T47D (cell line): ENCODE measurements around the gene GRM4.

ENCODE experiments used
- DNase-seq, 2 experiments: peaks; one replicate each; pipeline versions ENCODE4 v3.0.0 to v3.0.0-alpha.2; 2011 to 2012; ENCODE audit warnings: low read depth in 1 of 2, low spot score in 1 of 2
- JUND ChIP-seq: IDR thresholded peaks from 2 replicates; pipeline ENCODE4 v1.6.1; 2012; ENCODE audit warnings: low read depth
- in situ Hi-C: cut with HindIII; loops from 2 replicates; pipeline ENCODE4 v1.10.0; 2016; ENCODE audit warnings: low sequenced_read_pairs, low pct_unique_long_range_greater_than_20kb

GRM4 gene

DNA sequence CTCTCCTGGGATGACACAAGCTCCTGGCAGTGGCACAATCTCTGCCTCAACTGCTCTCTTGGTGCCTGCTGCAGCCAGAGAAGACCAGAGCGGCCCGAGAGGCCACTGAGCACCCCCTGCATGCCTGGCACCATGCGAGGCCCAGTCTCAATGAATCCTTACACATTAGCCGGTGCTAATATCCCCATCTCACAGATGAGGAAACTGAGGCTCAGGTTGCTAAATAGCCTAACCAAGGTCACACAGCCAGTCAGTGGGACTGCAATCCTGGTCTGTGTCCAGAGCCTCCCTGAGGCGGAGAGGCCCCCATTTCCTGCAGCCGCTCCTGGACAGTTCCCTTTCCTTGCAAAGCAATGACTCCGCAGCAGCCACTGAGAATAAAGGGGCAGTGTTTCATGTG, 81.2 kb downstream of the GRM4 start:
- no peak for TF ChIP-seq JUND
- DNase-seq = no peak
- in situ Hi-C loops = no loop called here

DNA sequence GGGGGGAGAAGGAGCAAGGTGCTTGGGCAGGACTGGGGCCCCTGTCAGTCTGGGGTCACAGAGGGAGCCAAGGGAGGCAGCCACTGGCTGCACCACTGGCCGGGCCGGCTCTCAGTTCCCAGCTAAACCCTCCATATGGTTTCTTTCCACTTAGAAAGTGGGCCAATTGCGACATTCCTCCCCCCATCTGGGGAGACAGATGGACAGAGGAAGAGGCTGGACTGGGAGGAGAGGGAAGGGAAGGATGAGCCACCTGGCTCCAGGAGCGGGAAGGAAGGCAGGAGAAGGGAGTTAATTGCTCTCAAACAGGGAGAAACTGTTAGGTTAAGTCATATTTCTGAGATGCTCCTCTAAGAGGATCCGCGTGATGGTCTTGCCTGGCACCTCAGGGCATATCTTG, 82.2 kb downstream of the GRM4 start:
- in situ Hi-C loops = no loop called here
- no peak for TF ChIP-seq JUND
- DNase-seq = no peak

DNA sequence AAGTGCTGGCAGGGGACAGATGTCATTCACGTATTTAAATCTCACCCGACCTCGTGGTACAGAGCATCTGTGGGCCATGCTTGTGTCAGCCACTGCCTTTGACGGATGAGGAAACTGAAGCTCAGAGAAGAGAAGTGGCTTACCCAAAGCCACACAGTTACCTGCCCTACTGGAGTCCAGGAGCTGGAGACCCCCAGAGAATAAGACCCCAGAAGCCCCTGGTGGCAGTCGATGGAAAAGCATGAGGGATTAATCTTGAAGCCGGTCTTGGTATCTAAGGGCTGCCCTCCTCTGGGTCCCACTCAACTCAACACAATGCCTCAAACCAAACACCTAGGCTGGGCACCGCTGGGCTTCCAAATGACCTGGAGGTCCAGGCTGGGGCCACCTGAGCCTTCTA, 83.1 kb downstream of the GRM4 start:
- TF ChIP-seq JUND = no peak
- in situ Hi-C loops = no loop called here
- no peak for DNase-seq

- in situ Hi-C loops = no loop called here
- TF ChIP-seq JUND = no peak
- DNase-seq = no peak
Observed at GRCh38 chr6:34062156-34062555, 83.7 kb downstream of the GRM4 start.

GRCh38 chr6:34061348-34061747, 84.5 kb downstream of the GRM4 start:
- in situ Hi-C loops = no loop called here
- TF ChIP-seq JUND = no peak
- DNase-seq = no peak

GRCh38 chr6:34059914-34060313, 86.0 kb downstream of the GRM4 start:
- in situ Hi-C loops = no loop called here
- no peak for TF ChIP-seq JUND
- DNase-seq = no peak

- DNase-seq = no peak
- in situ Hi-C loops = no loop called here
- TF ChIP-seq JUND = no peak
Observed at GRCh38 chr6:34059136-34059731, 86.7 kb downstream of the GRM4 start.

- no peak for TF ChIP-seq JUND
- DNase-seq = no peak
- in situ Hi-C loops = no loop called here
Observed at GRCh38 chr6:34057790-34058189, 88.1 kb downstream of the GRM4 start.

DNA sequence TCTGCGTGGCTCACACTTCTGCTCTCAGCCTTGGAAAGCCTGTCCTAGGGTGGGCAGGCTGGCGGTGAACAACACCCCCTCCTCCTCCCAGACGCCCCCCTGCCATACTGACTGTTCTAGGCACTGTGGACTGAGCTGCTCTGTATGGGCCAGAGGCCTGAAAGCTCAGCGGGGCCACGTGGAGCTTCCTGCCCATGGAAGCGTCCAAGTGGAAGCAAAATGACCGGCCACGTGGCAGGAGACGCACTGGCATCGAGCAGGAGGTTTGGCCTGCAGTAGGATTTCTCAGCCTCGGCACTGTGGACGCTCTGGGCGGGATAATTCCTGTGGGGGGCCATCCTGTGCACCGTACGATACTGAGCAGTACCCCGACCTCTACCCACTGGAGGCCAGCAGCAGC, 88.7 kb downstream of the GRM4 start:
- DNase-seq = no peak
- in situ Hi-C loops = no loop called here
- TF ChIP-seq JUND = no peak

GRCh38 chr6:34056305-34057108, 89.4 kb downstream of the GRM4 start:
- DNase-seq = peak; percentile 51 to 97
- no peak for TF ChIP-seq JUND
- in situ Hi-C loops = no loop called here

- no peak for TF ChIP-seq JUND
- in situ Hi-C loops = no loop called here
- peak in 1 of 2 experiments; percentile 70 for DNase-seq
Observed at GRCh38 chr6:34055223-34055933, 90.5 kb downstream of the GRM4 start.

- in situ Hi-C loops = no loop called here
- peak in 1 of 2 experiments; percentile 69 for DNase-seq
Observed at GRCh38 chr6:34053721-34054120, 92.2 kb downstream of the GRM4 start.

More at GRCh38 chr6:34053721-34054120, 92.2 kb downstream of the GRM4 start:
- no peak for TF ChIP-seq JUND
